ENCODE results near the gene PSMG3. TPM values are rescaled to one million over a fixed set of nuclear protein-coding genes. Genes with fewer than 3 reads are reported as not detected.

The PSMG3 gene
- total RNA-seq, 1 donor from 2014 or later = 31.1 TPM

- Mint-ChIP-seq H3K4me3 (no peak overlapping the region), H3K4me1 (peaks cover 3% of the 10 kb centered on the region), H3K27ac (no peak overlapping the region), H3K36me3 (no peaks in the 10 kb centered on the region), H3K27me3 (ENCODE audit: insufficient read depth, low read depth) (no peaks in the 10 kb centered on the region), H3K9me3 (no peaks in the 10 kb centered on the region)
- Histone ChIP-seq H3K9ac (no peak overlapping the region), H3K27me3 (no peaks in the 10 kb centered on the region), H3K4me1 (peaks cover 5% of the 10 kb centered on the region), H3K9me3 (ENCODE audit: low read depth) (no peaks in the 10 kb centered on the region), H3K27ac (no peak overlapping the region), H3K36me3 (no peaks in the 10 kb centered on the region), H2AFZ (replicated peaks) (no peak overlapping the region), H3K79me2 (ENCODE audit: low read depth) (no peaks in the 10 kb centered on the region), H3K4me3 (no peak overlapping the region), H3F3A (ENCODE audit: low read depth) (no peaks in the 10 kb centered on the region), H3K4me2 (no peak overlapping the region), H4K20me1 (ENCODE audit: low read depth) (no peaks in the 10 kb centered on the region)
- no peak for DNase-seq (ENCODE audit: low spot score)
- TF ChIP-seq EZH2phosphoT487 (IDR thresholded peaks at IDR 0.05) (no peak), CTCF (IDR thresholded peaks at IDR 0.05) (no peak), EZH2 (IDR thresholded peaks at IDR 0.05) (no peak)
Measured at GRCh38 chr7:1554333-1555045, 15.3 kb downstream of the PSMG3 start.

- H3K36me3 Mint-ChIP-seq = no peaks in the 10 kb centered on the region
- Histone ChIP-seq H3K79me2 (ENCODE audit: low read depth) (no peaks in the 10 kb centered on the region), H3K4me2 (no peak overlapping the region), H3K4me1 (peaks cover 5% of the 10 kb centered on the region), H3K27ac (no peak overlapping the region), H2AFZ (replicated peaks) (no peak overlapping the region), H3K9ac (no peak overlapping the region), H4K20me1 (ENCODE audit: low read depth) (no peaks in the 10 kb centered on the region), H3K27me3 (no peaks in the 10 kb centered on the region), H3K4me3 (no peak overlapping the region), H3K9me3 (ENCODE audit: low read depth) (no peaks in the 10 kb centered on the region), H3F3A (ENCODE audit: low read depth) (no peaks in the 10 kb centered on the region), H3K36me3 (no peaks in the 10 kb centered on the region)
- TF ChIP-seq EZH2phosphoT487 (IDR thresholded peaks at IDR 0.05) (no peak), EZH2 (IDR thresholded peaks at IDR 0.05) (no peak), CTCF (IDR thresholded peaks at IDR 0.05) (no peak)
- H3K27me3 Mint-ChIP-seq (ENCODE audit: insufficient read depth, low read depth) = peaks cover 3% of the 10 kb centered on the region
- no peak overlapping the region for H3K27ac Mint-ChIP-seq
- no peaks in the 10 kb centered on the region for H3K9me3 Mint-ChIP-seq
- H3K4me1 Mint-ChIP-seq = peaks cover 5% of the 10 kb centered on the region
- DNase-seq (ENCODE audit: low spot score) = no peak
- no peak overlapping the region for H3K4me3 Mint-ChIP-seq
Measured at GRCh38 chr7:1553512-1554210, 16.2 kb downstream of the PSMG3 start.

- TF ChIP-seq EZH2phosphoT487 (IDR thresholded peaks at IDR 0.05) = no peak
- no peak for TF ChIP-seq EZH2 (IDR thresholded peaks at IDR 0.05)
- no peak for TF ChIP-seq CTCF (IDR thresholded peaks at IDR 0.05)
- Mint-ChIP-seq H3K4me1 (peaks cover 7% of the 10 kb centered on the region), H3K9me3 (no peaks in the 10 kb centered on the region), H3K27ac (no peak overlapping the region), H3K36me3 (no peaks in the 10 kb centered on the region), H3K27me3 (ENCODE audit: insufficient read depth, low read depth) (peaks cover 3% of the 10 kb centered on the region), H3K4me3 (no peak overlapping the region)
- Histone ChIP-seq H3K36me3 (no peaks in the 10 kb centered on the region), H4K20me1 (ENCODE audit: low read depth) (no peaks in the 10 kb centered on the region), H3K27me3 (no peaks in the 10 kb centered on the region), H3K27ac (no peak overlapping the region), H3K4me1 (peaks cover 5% of the 10 kb centered on the region), H3K79me2 (ENCODE audit: low read depth) (no peaks in the 10 kb centered on the region), H3K9me3 (ENCODE audit: low read depth) (no peaks in the 10 kb centered on the region), H3K4me3 (no peak overlapping the region), H3F3A (ENCODE audit: low read depth) (no peaks in the 10 kb centered on the region), H3K9ac (no peak overlapping the region), H2AFZ (replicated peaks) (no peak overlapping the region), H3K4me2 (no peak overlapping the region)
- no peak for DNase-seq (ENCODE audit: low spot score)
Measured at GRCh38 chr7:1552200-1552599, 17.6 kb downstream of the PSMG3 start.

All from neural progenitor cell (in vitro differentiated cells).